Neuronal stem cell (in vitro differentiated cells): ENCODE data around the gene HMGCLL1.

ENCODE experiments used
- DNase-seq: peaks from one replicate; pipeline ENCODE4 v3.0.0-alpha.2; 2013; ENCODE audit warnings: low spot score
- H2AFZ ChIP-seq: one replicate; pipeline ENCODE4 v1.6.1; 2013; ENCODE audit warnings: mild to moderate bottlenecking, low read length, inconsistent platforms
- H2AK5ac ChIP-seq: 2 replicates; pipeline ENCODE4 v1.6.1; 2013; ENCODE audit warnings: low read depth, mild to moderate bottlenecking, inconsistent platforms, low read length, moderate library complexity, mixed read lengths
- H2BK120ac ChIP-seq: 2 replicates; pipeline ENCODE4 v1.6.1; 2013; ENCODE audit warnings: low read depth, mild to moderate bottlenecking, inconsistent platforms, low read length, moderate library complexity, mixed read lengths
- H2BK12ac ChIP-seq: one replicate; pipeline ENCODE4 v1.6.1; 2013; ENCODE audit warnings: low read length, inconsistent platforms
- H2BK15ac ChIP-seq: 2 replicates; pipeline ENCODE4 v1.6.1; 2013; ENCODE audit warnings: mild to moderate bottlenecking, low read length, inconsistent platforms, mixed read lengths
- H2BK5ac ChIP-seq: one replicate; pipeline ENCODE4 v1.6.1; 2013; ENCODE audit warnings: inconsistent platforms, mild to moderate bottlenecking, low read length, moderate library complexity
- H3K14ac ChIP-seq: one replicate; pipeline ENCODE4 v1.6.1; 2013; ENCODE audit warnings: low read length, inconsistent platforms
- H3K18ac ChIP-seq: 2 replicates; pipeline ENCODE4 v1.6.1; 2013; ENCODE audit warnings: low read length, inconsistent platforms
- H3K23ac ChIP-seq: 2 replicates; pipeline ENCODE4 v1.6.1; 2013; ENCODE audit warnings: low read depth, mild to moderate bottlenecking, mixed read lengths, low read length, inconsistent platforms; ENCODE audit not compliant: poor library complexity
- H3K27ac ChIP-seq: replicated peaks from 3 replicates; pipeline ENCODE4 v1.5.1; 2013; ENCODE audit warnings: low read length, inconsistent platforms
- H3K27me3 ChIP-seq, 3 experiments: 2 replicates each; pipeline ENCODE4 v1.6.1; 2013; ENCODE audit warnings: low read length in 3 of 3, mild to moderate bottlenecking in 2 of 3, inconsistent platforms in 1 of 3, low read depth in 1 of 3, mixed read lengths in 1 of 3, moderate library complexity in 1 of 3; ENCODE audit not compliant: control insufficient read depth in 3 of 3, insufficient read depth in 3 of 3
- H3K36me3 ChIP-seq, 2 donors: replicated peaks in 1 of 2; 2 replicates each; pipeline ENCODE4 v1.6.1; 2013; ENCODE audit warnings: low read length in 2 of 2; ENCODE audit not compliant: control insufficient read depth in 2 of 2, insufficient read depth in 2 of 2
- H3K4ac ChIP-seq: 2 replicates; pipeline ENCODE4 v1.6.1; 2013; ENCODE audit warnings: inconsistent platforms, mild to moderate bottlenecking, low read length, moderate library complexity
- H3K4me1 ChIP-seq, 2 donors: 1 replicate in 1 of 2; 2 replicates in 1 of 2; pipeline ENCODE4 v1.6.1; 2013; ENCODE audit warnings: low read length in 2 of 2, low read depth in 1 of 2; ENCODE audit not compliant: control insufficient read depth in 2 of 2, insufficient read depth in 1 of 2
- H3K4me2 ChIP-seq: one replicate; pipeline ENCODE4 v1.6.1; 2013; ENCODE audit warnings: mild to moderate bottlenecking, low read length, inconsistent platforms; ENCODE audit not compliant: insufficient read depth, poor library complexity, severe bottlenecking
- H3K4me3 ChIP-seq, 2 donors: 2 replicates each; pipeline ENCODE4 v1.5.1; 2013; ENCODE audit warnings: low read length in 2 of 2, mild to moderate bottlenecking in 2 of 2, inconsistent platforms in 1 of 2, moderate library complexity in 1 of 2
- H3K79me1 ChIP-seq: one replicate; pipeline ENCODE4 v1.6.1; 2013; ENCODE audit warnings: low read depth, mild to moderate bottlenecking, inconsistent platforms, low read length, moderate library complexity
- H3K9ac ChIP-seq: one replicate; pipeline ENCODE4 v1.6.1; 2013; ENCODE audit warnings: mild to moderate bottlenecking, low read depth, low read length, inconsistent platforms; ENCODE audit not compliant: poor library complexity
- H3K9me3 ChIP-seq, 2 donors: replicated peaks in 1 of 2; 2 replicates each; pipeline versions ENCODE3 to v1.6.1; 2013; ENCODE audit warnings: low read length in 2 of 2, mild to moderate bottlenecking in 2 of 2, inconsistent platforms in 1 of 2, low read depth in 1 of 2, mixed read lengths in 1 of 2, moderate library complexity in 1 of 2; ENCODE audit not compliant: control insufficient read depth in 2 of 2, insufficient read depth in 1 of 2
- H4K8ac ChIP-seq: one replicate; pipeline ENCODE4 v1.6.1; 2013; ENCODE audit warnings: low read depth, mild to moderate bottlenecking, inconsistent platforms, low read length, moderate library complexity
- H4K91ac ChIP-seq: one replicate; pipeline ENCODE4 v1.6.1; 2013; ENCODE audit warnings: low read length, low read depth, mild to moderate bottlenecking, inconsistent platforms; ENCODE audit not compliant: poor library complexity
- WGBS, 2 donors: extraction: QIAGEN DNeasy Blood & Tissue Kit; methylation state at CpG; one replicate each; pipeline ENCODE4 v1.1.7; 2013; ENCODE audit warnings: missing lambda C conversion rate in 2 of 2, mixed read lengths in 1 of 2; ENCODE audit not compliant: insufficient read length in 2 of 2, insufficient replicate concordance in 1 of 2; ENCODE audit errors: extremely low coverage in 2 of 2; 5-methylcytosine and 5-hydroxymethylcytosine counted together

The HMGCLL1 gene

DNA sequence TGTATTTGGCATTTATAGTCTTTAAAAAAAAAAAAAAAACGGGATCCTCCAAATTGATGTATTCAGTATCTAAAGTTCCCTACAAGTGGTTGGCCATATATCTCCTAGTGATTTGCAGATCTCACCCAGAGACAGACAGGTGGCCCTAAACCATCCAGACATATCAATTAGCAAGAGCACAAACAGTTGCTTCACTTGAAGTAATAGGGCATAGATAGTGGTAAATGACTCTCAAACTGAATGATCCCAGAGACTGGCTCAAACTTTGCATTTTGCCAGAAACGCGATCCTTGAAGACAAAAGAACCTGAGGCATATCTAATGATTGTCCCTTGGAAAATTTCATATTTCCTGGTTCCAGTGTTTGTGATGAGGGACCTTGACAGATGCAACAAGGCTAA, 54.6 kb downstream of the HMGCLL1 start:
- DNase-seq, result no peak
- Histone ChIP-seq H3K27ac (no peak overlapping the region), H2BK5ac (no peak overlapping the region), H3K36me3 (no peaks in the 10 kb centered on the region), H3K4me1 (no peaks in the 10 kb centered on the region), H2BK12ac (no peak overlapping the region), H3K27me3 (no peaks in the 10 kb centered on the region), H3K23ac (no peak overlapping the region), H3K79me1 (no peaks in the 10 kb centered on the region), H3K18ac (no peak overlapping the region), H2AK5ac (no peak overlapping the region), H4K8ac (no peak overlapping the region), H3K14ac (no peak overlapping the region), H3K9me3 (no peaks in the 10 kb centered on the region), H3K4ac (no peak overlapping the region), H3K4me2 (no peak overlapping the region), H4K91ac (no peak overlapping the region), H2BK120ac (no peak overlapping the region), H3K4me3 (no peak overlapping the region), H2AFZ (no peak overlapping the region), H2BK15ac (no peak overlapping the region), H3K9ac (no peak overlapping the region)
- WGBS, 2 donors, result no CpG with 5 or more reads among the region's 3 CpGs

- Histone ChIP-seq H4K91ac (no peak overlapping the region), H4K8ac (no peak overlapping the region), H3K36me3 (no peaks in the 10 kb centered on the region), H3K4ac (no peak overlapping the region), H2BK5ac (no peak overlapping the region), H2BK120ac (no peak overlapping the region), H3K79me1 (no peaks in the 10 kb centered on the region), H2BK12ac (no peak overlapping the region), H2BK15ac (no peak overlapping the region), H2AFZ (no peak overlapping the region), H3K23ac (no peak overlapping the region), H3K18ac (no peak overlapping the region), H3K4me2 (no peak overlapping the region), H3K27ac (no peak overlapping the region), H3K9me3 (no peaks in the 10 kb centered on the region), H3K27me3 (no peaks in the 10 kb centered on the region), H3K4me1 (no peaks in the 10 kb centered on the region), H3K9ac (no peak overlapping the region), H3K4me3 (no peak overlapping the region), H3K14ac (no peak overlapping the region), H2AK5ac (no peak overlapping the region)
- WGBS, 2 donors, result no CpG with 5 or more reads among the region's 4 CpGs
- DNase-seq, result no peak
Measured at GRCh38 chr6:55518529-55519060, 60.4 kb downstream of the HMGCLL1 start.

GRCh38 chr6:55516736-55517135, 62.3 kb downstream of the HMGCLL1 start:
- Histone ChIP-seq H3K27me3 (no peaks in the 10 kb centered on the region), H2BK15ac (no peak overlapping the region), H3K18ac (no peak overlapping the region), H2BK120ac (no peak overlapping the region), H3K23ac (no peak overlapping the region), H3K79me1 (no peaks in the 10 kb centered on the region), H3K36me3 (no peaks in the 10 kb centered on the region), H3K4me2 (no peak overlapping the region), H3K9ac (no peak overlapping the region), H3K14ac (no peak overlapping the region), H2BK12ac (no peak overlapping the region), H3K4me3 (no peak overlapping the region), H2AK5ac (no peak overlapping the region), H4K8ac (no peak overlapping the region), H3K27ac (no peak overlapping the region), H2AFZ (no peak overlapping the region), H4K91ac (no peak overlapping the region), H2BK5ac (no peak overlapping the region), H3K9me3 (no peaks in the 10 kb centered on the region), H3K4me1 (no peaks in the 10 kb centered on the region), H3K4ac (no peak overlapping the region)
- DNase-seq, result no peak
- no CpG with 5 or more reads among the region's 1 CpG for WGBS, 2 donors

DNA sequence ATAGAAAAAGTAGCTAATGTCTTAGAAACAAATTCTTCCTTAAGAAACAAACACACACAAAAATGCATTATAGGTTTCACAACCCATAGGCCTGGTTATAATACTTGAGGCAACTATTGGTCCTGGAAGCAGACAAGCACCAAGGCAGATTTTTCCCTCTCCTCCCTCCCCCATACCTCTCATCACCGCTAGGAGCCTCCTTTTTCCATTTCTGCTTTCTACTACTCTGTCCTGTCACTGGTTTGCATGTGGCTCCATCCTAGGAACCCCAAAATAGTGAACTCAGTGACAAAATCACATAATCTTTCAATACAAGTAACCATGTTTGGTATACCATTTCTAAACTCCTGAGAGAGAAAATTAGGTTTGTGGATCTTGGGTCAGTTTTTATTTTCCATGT, 66.1 kb downstream of the HMGCLL1 start:
- Histone ChIP-seq H3K4ac (no peak overlapping the region), H3K18ac (no peak overlapping the region), H2BK5ac (no peak overlapping the region), H2AK5ac (no peak overlapping the region), H3K9ac (no peak overlapping the region), H3K23ac (no peak overlapping the region), H3K9me3 (no peaks in the 10 kb centered on the region), H3K27me3 (no peaks in the 10 kb centered on the region), H3K79me1 (no peaks in the 10 kb centered on the region), H2BK120ac (no peak overlapping the region), H3K27ac (no peak overlapping the region), H3K14ac (no peak overlapping the region), H2BK12ac (no peak overlapping the region), H2BK15ac (no peak overlapping the region), H2AFZ (no peak overlapping the region), H3K36me3 (no peaks in the 10 kb centered on the region), H4K91ac (no peak overlapping the region), H3K4me3 (no peak overlapping the region), H3K4me2 (no peak overlapping the region), H4K8ac (no peak overlapping the region), H3K4me1 (no peaks in the 10 kb centered on the region)
- WGBS, 2 donors, result no CpG with 5 or more reads among the region's 1 CpG
- no peak for DNase-seq
